ENCODE data around the gene MEGF10.
A peak's percentile ranks its signal among the peaks of the same experiment; 100 is the strongest.
"Not testable (repeated sequence)": the region's sequence is repeated elsewhere in the genome, so short reads cannot be mapped to it uniquely, and the experiment has no call there.

The MEGF10 gene

GRCh38 chr5:127290019-127290945 lies at the start of gene MEGF10:
MEGF10 (plus strand) TSS chr5:127290796; CDS start chr5:127331309, 40,513 bp downstream.
- no peaks in the 10 kb centered on the region for H3K9me3 ChIP-seq (ENCODE audit: control insufficient read depth, insufficient read depth, low read length)
- H3K9ac ChIP-seq (ENCODE audit: low read depth, low read length) = peak within 1 kb of the TSS; percentile 90
- H3K36me3 ChIP-seq (ENCODE audit: insufficient read depth, low read length) = no peaks in the 10 kb centered on the region
- H3K4me1 ChIP-seq (ENCODE audit: insufficient read depth, low read length) = peaks cover 23% of the 10 kb centered on the region

GRCh38 chr5:127243011-127243410 lies 47.6 kb upstream of the MEGF10 start:
- H3K9me3 ChIP-seq (ENCODE audit: control insufficient read depth, insufficient read depth, low read length) = no peaks in the 10 kb centered on the region
- peaks cover 5% of the 10 kb centered on the region; the same call in 1 of the 2 replicates for H3K4me1 ChIP-seq (ENCODE audit: insufficient read depth, low read length)
- no peak overlapping the region for H3K9ac ChIP-seq (ENCODE audit: low read depth, low read length)
- no peaks in the 10 kb centered on the region for H3K36me3 ChIP-seq (ENCODE audit: insufficient read depth, low read length)

- peaks cover 19% of the 10 kb centered on the region for H3K9me3 ChIP-seq (ENCODE audit: control insufficient read depth, insufficient read depth, low read length)
- H3K9ac ChIP-seq (ENCODE audit: low read depth, low read length) = no peak overlapping the region
- peaks cover 2% of the 10 kb centered on the region for H3K36me3 ChIP-seq (ENCODE audit: insufficient read depth, low read length)
- H3K4me1 ChIP-seq (ENCODE audit: insufficient read depth, low read length) = no peaks in the 10 kb centered on the region
Observed at GRCh38 chr5:127254729-127255284, 35.8 kb upstream of the MEGF10 start.

GRCh38 chr5:127256886-127257597 lies 33.6 kb upstream of the MEGF10 start:
- H3K36me3 ChIP-seq (ENCODE audit: insufficient read depth, low read length) = peaks cover 2% of the 10 kb centered on the region
- no peaks in the 10 kb centered on the region for H3K4me1 ChIP-seq (ENCODE audit: insufficient read depth, low read length)
- peaks cover 19% of the 10 kb centered on the region for H3K9me3 ChIP-seq (ENCODE audit: control insufficient read depth, insufficient read depth, low read length)
- no peak overlapping the region for H3K9ac ChIP-seq (ENCODE audit: low read depth, low read length)

GRCh38 chr5:127260686-127261085 lies 29.9 kb upstream of the MEGF10 start:
- H3K9ac ChIP-seq (ENCODE audit: low read depth, low read length) = no peak overlapping the region
- peaks cover under 1% of the 10 kb centered on the region; the same call in 1 of the 2 replicates for H3K36me3 ChIP-seq (ENCODE audit: insufficient read depth, low read length)
- H3K9me3 ChIP-seq (ENCODE audit: control insufficient read depth, insufficient read depth, low read length) = peaks cover 8% of the 10 kb centered on the region
- H3K4me1 ChIP-seq (ENCODE audit: insufficient read depth, low read length) = no peaks in the 10 kb centered on the region

GRCh38 chr5:127265473-127265872 lies 25.1 kb upstream of the MEGF10 start:
- not testable (repeated sequence) for H3K9ac ChIP-seq (ENCODE audit: low read depth, low read length); H3K4me1 ChIP-seq (ENCODE audit: insufficient read depth, low read length); H3K9me3 ChIP-seq (ENCODE audit: control insufficient read depth, insufficient read depth, low read length); H3K36me3 ChIP-seq (ENCODE audit: insufficient read depth, low read length)

- peak overlapping the region; percentile 15; the same call in 1 of the 2 replicates for H3K9ac ChIP-seq (ENCODE audit: low read depth, low read length)
- H3K4me1 ChIP-seq (ENCODE audit: insufficient read depth, low read length); H3K9me3 ChIP-seq (ENCODE audit: control insufficient read depth, insufficient read depth, low read length); H3K36me3 ChIP-seq (ENCODE audit: insufficient read depth, low read length): not testable (repeated sequence)
Observed at GRCh38 chr5:127268342-127268741, 22.3 kb upstream of the MEGF10 start.

GRCh38 chr5:127270713-127271112 lies 19.9 kb upstream of the MEGF10 start:
- H3K9ac ChIP-seq (ENCODE audit: low read depth, low read length); H3K9me3 ChIP-seq (ENCODE audit: control insufficient read depth, insufficient read depth, low read length); H3K4me1 ChIP-seq (ENCODE audit: insufficient read depth, low read length): not testable (repeated sequence)

GRCh38 chr5:127275641-127276193 lies 14.9 kb upstream of the MEGF10 start:
- Histone ChIP-seq H3K36me3 (ENCODE audit: insufficient read depth, low read length) (no peaks in the 10 kb centered on the region), H3K9me3 (ENCODE audit: control insufficient read depth, insufficient read depth, low read length) (no peaks in the 10 kb centered on the region), H3K4me1 (ENCODE audit: insufficient read depth, low read length) (peaks cover 7% of the 10 kb centered on the region; the same call in 1 of the 2 replicates), H3K9ac (ENCODE audit: low read depth, low read length) (no peak overlapping the region)

More at GRCh38 chr5:127270713-127271112, 19.9 kb upstream of the MEGF10 start:
- not testable (repeated sequence) for H3K36me3 ChIP-seq (ENCODE audit: insufficient read depth, low read length)

GRCh38 chr5:127280491-127281220 lies 9.9 kb upstream of the MEGF10 start:
- Histone ChIP-seq H3K9me3 (ENCODE audit: control insufficient read depth, insufficient read depth, low read length) (no peaks in the 10 kb centered on the region), H3K4me1 (ENCODE audit: insufficient read depth, low read length) (peaks cover 6% of the 10 kb centered on the region; the same call in 1 of the 2 replicates), H3K36me3 (ENCODE audit: insufficient read depth, low read length) (no peaks in the 10 kb centered on the region), H3K9ac (ENCODE audit: low read depth, low read length) (no peak overlapping the region)

GRCh38 chr5:127281609-127282008 lies 9.0 kb upstream of the MEGF10 start:
- H3K9ac ChIP-seq (ENCODE audit: low read depth, low read length) = no peak overlapping the region
- no peaks in the 10 kb centered on the region for H3K9me3 ChIP-seq (ENCODE audit: control insufficient read depth, insufficient read depth, low read length)
- 0 out of 2 replicates have a peak, but pooled peaks cover 5% of the 10 kb centered on the region for H3K4me1 ChIP-seq (ENCODE audit: insufficient read depth, low read length)
- no peaks in the 10 kb centered on the region for H3K36me3 ChIP-seq (ENCODE audit: insufficient read depth, low read length)

- Histone ChIP-seq H3K4me1 (ENCODE audit: insufficient read depth, low read length) (peaks cover 16% of the 10 kb centered on the region), H3K9me3 (ENCODE audit: control insufficient read depth, insufficient read depth, low read length) (no peaks in the 10 kb centered on the region), H3K36me3 (ENCODE audit: insufficient read depth, low read length) (no peaks in the 10 kb centered on the region), H3K9ac (ENCODE audit: low read depth, low read length) (no peak overlapping the region)
Observed at GRCh38 chr5:127288676-127289075, 1.9 kb upstream of the MEGF10 start.

- peak overlapping the region; percentile 90 for H3K9ac ChIP-seq (ENCODE audit: low read depth, low read length)
- H3K9me3 ChIP-seq (ENCODE audit: control insufficient read depth, insufficient read depth, low read length) = no peaks in the 10 kb centered on the region
- no peaks in the 10 kb centered on the region for H3K36me3 ChIP-seq (ENCODE audit: insufficient read depth, low read length)
- peaks cover 23% of the 10 kb centered on the region for H3K4me1 ChIP-seq (ENCODE audit: insufficient read depth, low read length)
Observed at GRCh38 chr5:127290946-127291693, 524 bp downstream of the MEGF10 start.

Measured in ES-I3 (cell line).